Uterus (tissue), 4 donors: ENCODE results near the gene COL25A1. TPM values are rescaled to one million over a fixed set of nuclear protein-coding genes. Genes with fewer than 3 reads are reported as not detected.
A peak's percentile ranks its signal among the peaks of the same experiment; 100 is the strongest.

Experiments used
- DNase-seq, 2 donors: peaks; one replicate each; pipeline ENCODE4 v3.0.0-alpha.2; 2019 to 2020
- H3K27ac ChIP-seq, 2 donors: fragments of 200-600 bp; sonication (generic); 1 replicate in 1 of 2; 2 replicates in 1 of 2; pipeline ENCODE4 v1.5.1; 2016 to 2018
- H3K27me3 ChIP-seq, 2 donors: fragments of 200-600 bp; sonication (generic); one replicate each; pipeline ENCODE4 v1.5.1; 2018 to 2019; ENCODE audit warnings: control low read depth in 1 of 2
- H3K36me3 ChIP-seq, 2 donors: fragments of 200-600 bp; sonication (generic); one replicate each; pipeline ENCODE4 v1.5.1; 2019; ENCODE audit warnings: control low read depth in 1 of 2
- H3K4me1 ChIP-seq, 2 donors: fragments of 200-600 bp; sonication (generic); one replicate each; pipeline ENCODE4 v1.5.1; 2018 to 2019; ENCODE audit warnings: control low read depth in 1 of 2
- H3K4me3 ChIP-seq, 2 donors: fragments of 200-600 bp; sonication (generic); 1 replicate in 1 of 2; 2 replicates in 1 of 2; pipeline ENCODE4 v1.5.1; 2018 to 2019; ENCODE audit warnings: mild to moderate bottlenecking in 1 of 2
- H3K9me3 ChIP-seq, 2 donors: fragments of 200-600 bp; sonication (generic); one replicate each; pipeline ENCODE4 v1.5.1; 2019; ENCODE audit warnings: control low read depth in 1 of 2
- CTCF ChIP-seq, 4 experiments: fragments of 200-600 bp in 2 of 4; fragments of 450-650 bp in 2 of 4; sonication (generic) in 2 of 4; IDR thresholded peaks; one replicate each; pipeline ENCODE4 v1.5.1; 2016 to 2019; ENCODE audit warnings: antibody characterized with exemption in 4 of 4, mild to moderate bottlenecking in 2 of 4, moderate library complexity in 1 of 4
- POLR2A ChIP-seq, 2 donors: fragments of 450-650 bp; IDR thresholded peaks; one replicate each; pipeline ENCODE4 v1.6.1; 2016; ENCODE audit warnings: antibody characterized with exemption in 2 of 2, mild to moderate bottlenecking in 1 of 2, moderate library complexity in 1 of 2
- intact Hi-C: fragments of 100-400 bp; cut with DNase I; formaldehyde crosslinking; loops from one replicate; pipeline ENCODE4 v1.15.1; 2023; ENCODE audit warnings: low total_unique reads
- total RNA-seq, 4 donors: library from RNA; depleted of rRNA in 3 of 4; stranded (reverse); fragments of >200 nt in 3 of 4; gene quantifications; one replicate each; pipeline versions ENCODE4 v1.1.0 to v1.2.4, GENCODE V29; 2014 to 2023
- donor health status: DM: yes; HTN: yes; CAD: no.

The COL25A1 gene
- total RNA-seq, 4 donors from 2014 or later: 0.26 to 41.1 (median 1.8) TPM; not detected in 1

- no peaks in the 10 kb centered on the region for H3K9me3 ChIP-seq
- H3K4me1 ChIP-seq: no peaks in the 10 kb centered on the region
- H3K36me3 ChIP-seq: no peaks in the 10 kb centered on the region
- DNase-seq: no peak
- no peak overlapping the region for H3K27ac ChIP-seq
- no peak overlapping the region for H3K4me3 ChIP-seq
- TF ChIP-seq CTCF (IDR thresholded peaks at IDR 0.05) (no peak), POLR2A (IDR thresholded peaks at IDR 0.05) (no peak)
- H3K27me3 ChIP-seq: no peaks in the 10 kb centered on the region
- intact Hi-C loops: no loop called here
These were observed 116.0 kb downstream of the COL25A1 start for GRCh38 chr4:109186458-109186945.

- H3K4me1 ChIP-seq: no peaks in the 10 kb centered on the region
- TF ChIP-seq POLR2A (IDR thresholded peaks at IDR 0.05): no peak
- TF ChIP-seq CTCF (IDR thresholded peaks at IDR 0.05): no peak
- H3K36me3 ChIP-seq: no peaks in the 10 kb centered on the region
- H3K27ac ChIP-seq: no peak overlapping the region
- H3K9me3 ChIP-seq: no peaks in the 10 kb centered on the region
- H3K27me3 ChIP-seq: no peaks in the 10 kb centered on the region
- intact Hi-C loops: no loop called here
- no peak overlapping the region for H3K4me3 ChIP-seq
- DNase-seq: no peak
These were observed 116.5 kb downstream of the COL25A1 start for GRCh38 chr4:109185951-109186350.

GRCh38 chr4:109185548-109185947, 116.9 kb downstream of the COL25A1 start:
- DNase-seq: no peak
- H3K4me1 ChIP-seq: no peaks in the 10 kb centered on the region
- no peak overlapping the region for H3K4me3 ChIP-seq
- no peak overlapping the region for H3K27ac ChIP-seq
- no peaks in the 10 kb centered on the region for H3K9me3 ChIP-seq
- H3K27me3 ChIP-seq: no peaks in the 10 kb centered on the region
- intact Hi-C loops: no loop called here
- TF ChIP-seq CTCF (IDR thresholded peaks at IDR 0.05): no peak
- TF ChIP-seq POLR2A (IDR thresholded peaks at IDR 0.05): no peak
- no peaks in the 10 kb centered on the region for H3K36me3 ChIP-seq

GRCh38 chr4:109184491-109184961, 117.9 kb downstream of the COL25A1 start:
- Histone ChIP-seq H3K36me3 (no peaks in the 10 kb centered on the region), H3K4me1 (no peaks in the 10 kb centered on the region), H3K4me3 (no peak overlapping the region), H3K27ac (peak overlapping the region in 1 of 2 donors; percentile 30), H3K27me3 (no peaks in the 10 kb centered on the region), H3K9me3 (no peaks in the 10 kb centered on the region)
- intact Hi-C loops: no loop called here
- no peak for TF ChIP-seq CTCF (IDR thresholded peaks at IDR 0.05)
- no peak for TF ChIP-seq POLR2A (IDR thresholded peaks at IDR 0.05)
- DNase-seq: peak in 1 of 2 donors; percentile 22

- intact Hi-C loops: no loop called here
- Histone ChIP-seq H3K4me1 (no peaks in the 10 kb centered on the region), H3K9me3 (no peaks in the 10 kb centered on the region), H3K4me3 (no peak overlapping the region), H3K27ac (peak overlapping the region in 1 of 2 donors; percentile 30), H3K36me3 (no peaks in the 10 kb centered on the region), H3K27me3 (no peaks in the 10 kb centered on the region)
- no peak for DNase-seq
- TF ChIP-seq CTCF (IDR thresholded peaks at IDR 0.05) (no peak), POLR2A (IDR thresholded peaks at IDR 0.05) (no peak)
These were observed 118.4 kb downstream of the COL25A1 start for GRCh38 chr4:109183931-109184490.
